ENCODE results near the gene ANXA7.

GRCh38 chr10:73460897-73461296, 47.0 kb upstream of the ANXA7 start:
- no peak for TF ChIP-seq POLR2A (IDR thresholded peaks at IDR 0.05; ENCODE audit: low read depth, low read length)
- no peak for TF ChIP-seq CTCF (IDR thresholded peaks at IDR 0.05; ENCODE audit: extremely low read depth in 1 of 2, insufficient read depth in 1 of 2, low read depth in 1 of 2, low read length in 2 of 2)
- no peak for TF ChIP-seq EZH2 (IDR thresholded peaks at IDR 0.05; ENCODE audit: borderline replicate concordance, low read depth, low read length, severe bottlenecking)
- no peak for TF ChIP-seq FOS (IDR thresholded peaks at IDR 0.05; ENCODE audit: borderline replicate concordance, insufficient read depth, low read length)
- no peak for TF ChIP-seq POLR2AphosphoS5 (IDR thresholded peaks at IDR 0.05; ENCODE audit: insufficient read depth, low read depth, low read length)
- no peak for TF ChIP-seq MYC (IDR thresholded peaks at IDR 0.05; ENCODE audit: low read depth, low read length)
- no peak for TF ChIP-seq JUN (IDR thresholded peaks at IDR 0.05; ENCODE audit: borderline replicate concordance, insufficient read depth, insufficient read length, low read depth)
- TF ChIP-seq MAX (IDR thresholded peaks at IDR 0.05; ENCODE audit: insufficient read depth, insufficient read length): no peak
- TF ChIP-seq GATA2 (IDR thresholded peaks at IDR 0.05; ENCODE audit: insufficient read depth, insufficient read length, low read depth, low read length): no peak

All from endothelial cell of umbilical vein (primary cell).